OCI-LY3 (cell line): ENCODE measurements around the gene SMARCA4.

Experiments used
- EZH2phosphoT487 ChIP-seq: fragments of 200-600 bp; shearing (Covaris generic); IDR thresholded peaks from 2 replicates; pipeline ENCODE4 v1.6.1; 2018; ENCODE audit warnings: antibody characterized with exemption, mixed run types, low read depth
- TF ChIP-seq, protein P1 (sequence below): fragments of 200-600, 300-600 bp; sonication (generic); IDR thresholded peaks from 2 replicates; pipeline ENCODE4 v1.5.1; 2014; ENCODE audit warnings: antibody characterized with exemption, low read length, low read depth

DNA sequence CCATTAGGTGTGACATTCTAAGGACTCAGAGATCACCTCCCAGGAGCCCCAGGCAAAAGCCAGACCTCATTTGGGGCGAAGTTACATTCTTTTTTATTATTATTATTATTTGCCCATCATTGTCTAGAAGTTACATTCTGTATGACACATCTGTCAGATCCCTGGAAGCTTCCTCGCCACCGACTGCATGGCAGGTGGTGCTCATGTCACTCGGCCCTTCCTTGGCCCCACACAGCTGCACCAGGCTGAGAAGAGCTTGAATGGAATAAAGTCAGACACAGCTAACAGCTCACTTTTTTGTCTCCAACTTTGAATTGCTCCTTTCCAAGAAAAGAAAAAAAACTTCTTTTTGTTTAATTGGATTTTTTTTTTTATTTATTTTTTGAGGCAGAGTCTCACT is 87.0 kb downstream of the SMARCA4 start:
- TF ChIP-seq, protein P1, sequence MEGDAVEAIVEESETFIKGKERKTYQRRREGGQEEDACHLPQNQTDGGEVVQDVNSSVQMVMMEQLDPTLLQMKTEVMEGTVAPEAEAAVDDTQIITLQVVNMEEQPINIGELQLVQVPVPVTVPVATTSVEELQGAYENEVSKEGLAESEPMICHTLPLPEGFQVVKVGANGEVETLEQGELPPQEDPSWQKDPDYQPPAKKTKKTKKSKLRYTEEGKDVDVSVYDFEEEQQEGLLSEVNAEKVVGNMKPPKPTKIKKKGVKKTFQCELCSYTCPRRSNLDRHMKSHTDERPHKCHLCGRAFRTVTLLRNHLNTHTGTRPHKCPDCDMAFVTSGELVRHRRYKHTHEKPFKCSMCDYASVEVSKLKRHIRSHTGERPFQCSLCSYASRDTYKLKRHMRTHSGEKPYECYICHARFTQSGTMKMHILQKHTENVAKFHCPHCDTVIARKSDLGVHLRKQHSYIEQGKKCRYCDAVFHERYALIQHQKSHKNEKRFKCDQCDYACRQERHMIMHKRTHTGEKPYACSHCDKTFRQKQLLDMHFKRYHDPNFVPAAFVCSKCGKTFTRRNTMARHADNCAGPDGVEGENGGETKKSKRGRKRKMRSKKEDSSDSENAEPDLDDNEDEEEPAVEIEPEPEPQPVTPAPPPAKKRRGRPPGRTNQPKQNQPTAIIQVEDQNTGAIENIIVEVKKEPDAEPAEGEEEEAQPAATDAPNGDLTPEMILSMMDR, result no peak
- TF ChIP-seq EZH2phosphoT487, result no peak
